GM12865 (cell line): ENCODE data around the gene SORCS2.

Experiments
- DNase-seq: peaks from one replicate; pipeline ENCODE4 v3.0.0; 2010; ENCODE audit warnings: low read depth
- H3K4me3 ChIP-seq: 2 replicates; pipeline ENCODE4 v1.5.1; 2011; ENCODE audit warnings: mild to moderate bottlenecking, low read depth, low read length, control low read depth
- CTCF ChIP-seq: IDR thresholded peaks from 2 replicates; pipeline ENCODE4 v1.5.1; 2011; ENCODE audit warnings: low read length, control low read depth, low read depth, inconsistent platforms; ENCODE audit not compliant: insufficient read depth; ENCODE audit errors: missing control alignments

The SORCS2 gene

GRCh38 chr4:7299010-7299907 lies 106.9 kb downstream of the SORCS2 start:
- TF ChIP-seq CTCF = no peak
- DNase-seq = no peak
- no peak overlapping the region for H3K4me3 ChIP-seq

GRCh38 chr4:7299908-7300710 lies 107.8 kb downstream of the SORCS2 start:
- H3K4me3 ChIP-seq = no peak overlapping the region
- TF ChIP-seq CTCF = no peak
- DNase-seq = no peak

GRCh38 chr4:7300711-7301095 lies 108.4 kb downstream of the SORCS2 start:
- DNase-seq = no peak
- no peak for TF ChIP-seq CTCF
- H3K4me3 ChIP-seq = no peak overlapping the region

GRCh38 chr4:7301126-7301785 lies 108.9 kb downstream of the SORCS2 start:
- DNase-seq = no peak
- no peak overlapping the region for H3K4me3 ChIP-seq
- no peak for TF ChIP-seq CTCF

- TF ChIP-seq CTCF = no peak
- no peak overlapping the region for H3K4me3 ChIP-seq
- no peak for DNase-seq
These were observed 109.7 kb downstream of the SORCS2 start for GRCh38 chr4:7301846-7302630.

- H3K4me3 ChIP-seq = no peak overlapping the region
- DNase-seq = no peak
- TF ChIP-seq CTCF = no peak
These were observed 110.6 kb downstream of the SORCS2 start for GRCh38 chr4:7302781-7303404.
